ENCODE results near the gene FRRS1.

FRRS1 gene

GRCh38 chr1:99735852-99736251, 30.6 kb downstream of the FRRS1 start:
- in situ Hi-C loops (cut with MboI; ENCODE audit: low sequenced_read_pairs), result no loop called here

GRCh38 chr1:99731384-99731783, 35.1 kb downstream of the FRRS1 start:
- in situ Hi-C loops (cut with MboI; ENCODE audit: low sequenced_read_pairs), result no loop called here

- in situ Hi-C loops (cut with MboI; ENCODE audit: low sequenced_read_pairs), result no loop called here
Observed at GRCh38 chr1:99728494-99729235, 37.8 kb downstream of the FRRS1 start.

- in situ Hi-C loops (cut with MboI; ENCODE audit: low sequenced_read_pairs), result no loop called here
Observed at GRCh38 chr1:99727575-99728185, 38.8 kb downstream of the FRRS1 start.

GRCh38 chr1:99726818-99727217, 39.6 kb downstream of the FRRS1 start:
- in situ Hi-C loops (cut with MboI; ENCODE audit: low sequenced_read_pairs), result no loop called here

GRCh38 chr1:99726407-99726806, 40.0 kb downstream of the FRRS1 start:
- in situ Hi-C loops (cut with MboI; ENCODE audit: low sequenced_read_pairs), result no loop called here

- in situ Hi-C loops (cut with MboI; ENCODE audit: low sequenced_read_pairs), result no loop called here
Observed at GRCh38 chr1:99725996-99726395, 40.4 kb downstream of the FRRS1 start.

- in situ Hi-C loops (cut with MboI; ENCODE audit: low sequenced_read_pairs), result no loop called here
Observed at GRCh38 chr1:99723251-99723650, 43.2 kb downstream of the FRRS1 start.

GRCh38 chr1:99717005-99717404, 49.4 kb downstream of the FRRS1 start:
- in situ Hi-C loops (cut with MboI; ENCODE audit: low sequenced_read_pairs), result no loop called here

GRCh38 chr1:99713006-99713405, 53.4 kb downstream of the FRRS1 start:
- in situ Hi-C loops (cut with MboI; ENCODE audit: low sequenced_read_pairs), result no loop called here

- in situ Hi-C loops (cut with MboI; ENCODE audit: low sequenced_read_pairs), result no loop called here
Observed at GRCh38 chr1:99710994-99711393, 55.4 kb downstream of the FRRS1 start.

GRCh38 chr1:99707535-99708142, 58.8 kb downstream of the FRRS1 start:
- in situ Hi-C loops (cut with MboI; ENCODE audit: low sequenced_read_pairs), result no loop called here

- in situ Hi-C loops (cut with MboI; ENCODE audit: low sequenced_read_pairs), result no loop called here
Observed at GRCh38 chr1:99705385-99705784, 61.0 kb downstream of the FRRS1 start.

GRCh38 chr1:99704356-99704816, 62.0 kb downstream of the FRRS1 start:
- in situ Hi-C loops (cut with MboI; ENCODE audit: low sequenced_read_pairs), result no loop called here

GRCh38 chr1:99702221-99702620, 64.2 kb downstream of the FRRS1 start:
- in situ Hi-C loops (cut with MboI; ENCODE audit: low sequenced_read_pairs), result no loop called here

GRCh38 chr1:99700020-99700419, 66.4 kb downstream of the FRRS1 start:
- in situ Hi-C loops (cut with MboI; ENCODE audit: low sequenced_read_pairs), result no loop called here

GRCh38 chr1:99697580-99697979, 68.9 kb downstream of the FRRS1 start:
- in situ Hi-C loops (cut with MboI; ENCODE audit: low sequenced_read_pairs), result no loop called here

GRCh38 chr1:99696616-99697015, 69.8 kb downstream of the FRRS1 start:
- in situ Hi-C loops (cut with MboI; ENCODE audit: low sequenced_read_pairs), result no loop called here

GRCh38 chr1:99691175-99691574, 75.3 kb downstream of the FRRS1 start:
- in situ Hi-C loops (cut with MboI; ENCODE audit: low sequenced_read_pairs), result no loop called here

GRCh38 chr1:99685516-99686180, 80.8 kb downstream of the FRRS1 start:
- in situ Hi-C loops (cut with MboI; ENCODE audit: low sequenced_read_pairs), result no loop called here

GRCh38 chr1:99682291-99682751, 84.1 kb downstream of the FRRS1 start:
- in situ Hi-C loops (cut with MboI; ENCODE audit: low sequenced_read_pairs), result no loop called here
